ENCODE measurements around the gene LANCL3. TPM values are rescaled to one million over a fixed set of nuclear protein-coding genes. Genes with fewer than 3 reads are reported as not detected.

LANCL3 gene
- total RNA-seq, 1 experiment from 2014 or later = 0.26 TPM

GRCh38 chrX:37677765-37678164 lies 106.3 kb downstream of the LANCL3 start:
- Mint-ChIP-seq H3K27me3 (ENCODE audit: low read depth) (no peaks in the 10 kb centered on the region), H3K9me3 (peaks cover 34 to 47% of the 10 kb centered on the region in 2 experiments), H3K27ac (no peak overlapping the region), H3K36me3 (ENCODE audit: insufficient read depth in 1 of 3, low read depth in 3 of 3) (no peaks in the 10 kb centered on the region), H3K4me1 (no peaks in the 10 kb centered on the region), H3K4me3 (no peak overlapping the region)
- TF ChIP-seq, protein P1, sequence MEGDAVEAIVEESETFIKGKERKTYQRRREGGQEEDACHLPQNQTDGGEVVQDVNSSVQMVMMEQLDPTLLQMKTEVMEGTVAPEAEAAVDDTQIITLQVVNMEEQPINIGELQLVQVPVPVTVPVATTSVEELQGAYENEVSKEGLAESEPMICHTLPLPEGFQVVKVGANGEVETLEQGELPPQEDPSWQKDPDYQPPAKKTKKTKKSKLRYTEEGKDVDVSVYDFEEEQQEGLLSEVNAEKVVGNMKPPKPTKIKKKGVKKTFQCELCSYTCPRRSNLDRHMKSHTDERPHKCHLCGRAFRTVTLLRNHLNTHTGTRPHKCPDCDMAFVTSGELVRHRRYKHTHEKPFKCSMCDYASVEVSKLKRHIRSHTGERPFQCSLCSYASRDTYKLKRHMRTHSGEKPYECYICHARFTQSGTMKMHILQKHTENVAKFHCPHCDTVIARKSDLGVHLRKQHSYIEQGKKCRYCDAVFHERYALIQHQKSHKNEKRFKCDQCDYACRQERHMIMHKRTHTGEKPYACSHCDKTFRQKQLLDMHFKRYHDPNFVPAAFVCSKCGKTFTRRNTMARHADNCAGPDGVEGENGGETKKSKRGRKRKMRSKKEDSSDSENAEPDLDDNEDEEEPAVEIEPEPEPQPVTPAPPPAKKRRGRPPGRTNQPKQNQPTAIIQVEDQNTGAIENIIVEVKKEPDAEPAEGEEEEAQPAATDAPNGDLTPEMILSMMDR (conservative IDR thresholded peaks at IDR 0.05) = no peak
- Histone ChIP-seq H4K5ac (ENCODE audit: insufficient read length, low read depth, low read length) (no peak overlapping the region), H3K4me2 (ENCODE audit: insufficient read depth, insufficient read length, low read length) (no peak overlapping the region), H3K4me1 (ENCODE audit: insufficient read depth, low read length) (no peaks in the 10 kb centered on the region), H2BK12ac (ENCODE audit: insufficient read length, low read depth, low read length) (no peak overlapping the region), H2AK5ac (ENCODE audit: insufficient read length, low read length) (no peak overlapping the region), H3K27ac (ENCODE audit: insufficient read length, low read depth, low read length) (no peak overlapping the region), H3K9me3 (ENCODE audit: control insufficient read depth, low read depth, low read length) (no peaks in the 10 kb centered on the region), H3T11ph (ENCODE audit: low read length) (no peak overlapping the region), H3K18ac (ENCODE audit: insufficient read length, low read depth, low read length) (no peak overlapping the region), H3K23me2 (ENCODE audit: insufficient read length, low read depth, low read length, poor library complexity, severe bottlenecking) (no peaks in the 10 kb centered on the region), H3K56ac (ENCODE audit: insufficient read length, low read depth, low read length) (no peak overlapping the region), H2BK120ac (ENCODE audit: low read depth, low read length, poor library complexity, severe bottlenecking) (no peak overlapping the region), H2BK20ac (ENCODE audit: low read depth, low read length, poor library complexity, severe bottlenecking) (no peak overlapping the region), H3K9ac (ENCODE audit: extremely low read depth, insufficient read length, low read length) (no peak overlapping the region), H3K79me2 (ENCODE audit: insufficient read depth, low read length) (no peaks in the 10 kb centered on the region), H4K91ac (ENCODE audit: insufficient read length, low read depth, low read length) (no peak overlapping the region), H4K20me1 (ENCODE audit: control insufficient read depth, insufficient read depth, insufficient read length) (no peaks in the 10 kb centered on the region), H2AFZ (ENCODE audit: low read length) (no peak overlapping the region), H3K27me3 (ENCODE audit: insufficient read depth, low read length) (no peaks in the 10 kb centered on the region; the same call in 1 of the 2 replicates), H3K79me1 (ENCODE audit: insufficient read depth, low read depth, low read length, poor library complexity, severe bottlenecking) (no peaks in the 10 kb centered on the region), H3K14ac (ENCODE audit: insufficient read depth, low read length) (no peak overlapping the region), H4K8ac (replicated peaks; ENCODE audit: insufficient read length, low read depth, low read length) (no peak overlapping the region), H2BK5ac (ENCODE audit: insufficient read length, low read length) (no peak overlapping the region), H3K23ac (ENCODE audit: insufficient read length, low read depth, low read length) (no peak overlapping the region), H3K4ac (ENCODE audit: low read depth, low read length) (no peak overlapping the region), H2BK15ac (ENCODE audit: low read depth, low read length) (no peak overlapping the region)
- DNase-seq = no peak
- WGBS (ENCODE audit: extremely low coverage, insufficient read length, low lambda C conversion rate) = no CpG with 5 or more reads among the region's 1 CpG
